H9 (cell line): ENCODE measurements around the gene UTP15. TPM values are rescaled to one million over a fixed set of nuclear protein-coding genes. Genes with fewer than 3 reads are reported as not detected.

Experiments used
- DNase-seq: peaks from one replicate; pipeline ENCODE4 v3.0.0-alpha.2; 2017
- H2AFZ ChIP-seq: one replicate; pipeline ENCODE4 v1.6.1; 2013; ENCODE audit warnings: mild to moderate bottlenecking, low read length, control low read depth, moderate library complexity
- H2AK5ac ChIP-seq: 2 replicates; pipeline ENCODE4 v1.6.1; 2013; ENCODE audit warnings: low read length, control low read depth, mixed read lengths; ENCODE audit not compliant: insufficient read length
- H2BK120ac ChIP-seq: one replicate; pipeline ENCODE4 v1.6.1; 2013; ENCODE audit warnings: low read depth, mild to moderate bottlenecking, low read length, control low read depth, inconsistent platforms; ENCODE audit not compliant: poor library complexity, severe bottlenecking
- H2BK12ac ChIP-seq: 2 replicates; pipeline ENCODE4 v1.6.1; 2013; ENCODE audit warnings: low read length, control low read depth, mixed read lengths, low read depth; ENCODE audit not compliant: insufficient read length
- H2BK15ac ChIP-seq: 2 replicates; pipeline ENCODE4 v1.6.1; 2013; ENCODE audit warnings: low read depth, low read length, control low read depth
- H2BK20ac ChIP-seq: one replicate; pipeline ENCODE4 v1.6.1; 2013; ENCODE audit warnings: low read depth, mild to moderate bottlenecking, low read length, control low read depth, inconsistent platforms; ENCODE audit not compliant: poor library complexity, severe bottlenecking
- H2BK5ac ChIP-seq: 2 replicates; pipeline ENCODE4 v1.6.1; 2013; ENCODE audit warnings: low read length, control low read depth, mixed read lengths; ENCODE audit not compliant: insufficient read length
- H3K14ac ChIP-seq: 2 replicates; pipeline ENCODE4 v1.6.1; 2013; ENCODE audit warnings: low read length, control low read depth; ENCODE audit not compliant: insufficient read depth
- H3K18ac ChIP-seq: 2 replicates; pipeline ENCODE4 v1.6.1; 2013; ENCODE audit warnings: low read depth, mild to moderate bottlenecking, mixed read lengths, low read length, control low read depth; ENCODE audit not compliant: insufficient read length
- H3K23ac ChIP-seq: 2 replicates; pipeline ENCODE4 v1.6.1; 2013; ENCODE audit warnings: low read length, control low read depth, mixed read lengths, low read depth; ENCODE audit not compliant: insufficient read length
- H3K23me2 ChIP-seq: 2 replicates; pipeline ENCODE4 v1.6.1; 2013; ENCODE audit warnings: low read depth, mild to moderate bottlenecking, mixed read lengths, low read length, control low read depth; ENCODE audit not compliant: insufficient read length, poor library complexity, severe bottlenecking
- H3K27ac ChIP-seq: 2 replicates; pipeline ENCODE4 v1.5.1; 2013; ENCODE audit warnings: low read length, control low read depth, mixed read lengths, low read depth; ENCODE audit not compliant: insufficient read length
- H3K27me3 ChIP-seq: 2 replicates; pipeline ENCODE4 v1.6.1; 2013; ENCODE audit warnings: low read length, control low read depth, inconsistent platforms; ENCODE audit not compliant: insufficient read depth
- H3K4ac ChIP-seq: 2 replicates; pipeline ENCODE4 v1.6.1; 2013; ENCODE audit warnings: low read depth, mild to moderate bottlenecking, control low read depth, inconsistent platforms, low read length, moderate library complexity
- H3K4me1 ChIP-seq: 2 replicates; pipeline ENCODE4 v1.6.1; 2013; ENCODE audit warnings: low read length, control low read depth, inconsistent platforms; ENCODE audit not compliant: insufficient read depth
- H3K4me2 ChIP-seq: 2 replicates; pipeline ENCODE4 v1.6.1; 2013; ENCODE audit warnings: low read length, control low read depth, mixed read lengths; ENCODE audit not compliant: insufficient read length, insufficient read depth
- H3K56ac ChIP-seq: 2 replicates; pipeline ENCODE4 v1.6.1; 2013; ENCODE audit warnings: low read depth, mild to moderate bottlenecking, mixed read lengths, low read length, control low read depth; ENCODE audit not compliant: insufficient read length
- H3K79me1 ChIP-seq: 2 replicates; pipeline ENCODE4 v1.6.1; 2013; ENCODE audit warnings: low read depth, mild to moderate bottlenecking, moderate library complexity, low read length, control low read depth, inconsistent platforms; ENCODE audit not compliant: insufficient read depth, poor library complexity, severe bottlenecking
- H3K79me2 ChIP-seq: 2 replicates; pipeline ENCODE4 v1.6.1; 2013; ENCODE audit warnings: low read length, control low read depth, inconsistent platforms; ENCODE audit not compliant: insufficient read depth
- H3K9ac ChIP-seq: 2 replicates; pipeline ENCODE4 v1.6.1; 2013; ENCODE audit warnings: low read length, control low read depth, mixed read lengths; ENCODE audit not compliant: insufficient read length; ENCODE audit errors: extremely low read depth
- H3K9me3 ChIP-seq: one replicate; pipeline ENCODE4 v1.6.1; 2013; ENCODE audit warnings: low read depth, low read length, inconsistent platforms; ENCODE audit not compliant: control insufficient read depth
- H3T11ph ChIP-seq: one replicate; pipeline ENCODE4 v1.6.1; 2013; ENCODE audit warnings: mild to moderate bottlenecking, low read length, control low read depth, inconsistent platforms
- H4K20me1 ChIP-seq: one replicate; pipeline ENCODE4 v1.6.1; 2013; ENCODE audit not compliant: control insufficient read depth, insufficient read length, insufficient read depth
- H4K5ac ChIP-seq: 2 replicates; pipeline ENCODE4 v1.6.1; 2013; ENCODE audit warnings: low read depth, mild to moderate bottlenecking, mixed read lengths, low read length, control low read depth; ENCODE audit not compliant: insufficient read length
- H4K8ac ChIP-seq: replicated peaks from 2 replicates; pipeline ENCODE4 v1.6.1; 2013; ENCODE audit warnings: low read length, control low read depth, mixed read lengths, low read depth; ENCODE audit not compliant: insufficient read length
- H4K91ac ChIP-seq: 2 replicates; pipeline ENCODE4 v1.6.1; 2013; ENCODE audit warnings: low read depth, mild to moderate bottlenecking, moderate library complexity, mixed read lengths, low read length, control low read depth; ENCODE audit not compliant: insufficient read length
- H3K27ac Mint-ChIP-seq, 3 experiments: 2 replicates in 2 of 3; 3 replicates in 1 of 3; pipeline ENCODE4 v1.8.0; 2020 to 2021; ENCODE audit warnings: mixed read lengths in 3 of 3, mild to moderate bottlenecking in 1 of 3, moderate library complexity in 1 of 3
- H3K27me3 Mint-ChIP-seq: 2 replicates; pipeline ENCODE4 v1.8.0; 2021; ENCODE audit warnings: low read depth, mild to moderate bottlenecking, moderate library complexity, mixed read lengths
- H3K36me3 Mint-ChIP-seq, 3 experiments: 2 replicates in 2 of 3; 3 replicates in 1 of 3; pipeline ENCODE4 v1.8.0; 2020 to 2021; ENCODE audit warnings: low read depth in 3 of 3, mixed read lengths in 3 of 3; ENCODE audit not compliant: insufficient read depth in 1 of 3
- H3K4me1 Mint-ChIP-seq, 2 experiments: 2 replicates each; pipeline ENCODE4 v1.8.0; 2020; ENCODE audit warnings: mixed read lengths in 2 of 2
- H3K4me3 Mint-ChIP-seq, 2 experiments: 2 replicates in 1 of 2; 3 replicates in 1 of 2; pipeline ENCODE4 v1.8.0; 2020 to 2021; ENCODE audit warnings: mild to moderate bottlenecking in 2 of 2, mixed read lengths in 2 of 2, moderate library complexity in 1 of 2
- H3K9me3 Mint-ChIP-seq, 2 experiments: 2 replicates in 1 of 2; 3 replicates in 1 of 2; pipeline ENCODE4 v1.8.0; 2020; ENCODE audit warnings: mild to moderate bottlenecking in 2 of 2, mixed read lengths in 2 of 2, moderate library complexity in 1 of 2
- CTCF ChIP-seq: fragments of 200-600 bp; sonication (generic); conservative IDR thresholded peaks from 3 replicates; pipeline ENCODE4 v1.8.0; 2021; ENCODE audit warnings: antibody characterized with exemption, mild to moderate bottlenecking
- WGBS: extraction: QIAGEN DNeasy Blood & Tissue Kit; methylation state at CpG from one replicate; pipeline ENCODE4 v1.1.7; 2013; ENCODE audit warnings: missing lambda C conversion rate, low lambda C conversion rate, mixed read lengths; ENCODE audit not compliant: insufficient read length; ENCODE audit errors: extremely low coverage; 5-methylcytosine and 5-hydroxymethylcytosine counted together
- total RNA-seq: library from RNA; stranded (reverse); gene quantifications from 2 replicates; pipeline ENCODE4 v1.2.1, GENCODE V29; 2021

The UTP15 gene
- total RNA-seq, 1 experiment from 2014 or later = 43.5 TPM

- peak overlapping the region; percentile 67 for H3K4me2 ChIP-seq
- H3K23ac ChIP-seq = no peak overlapping the region
- H3K4me1 Mint-ChIP-seq = peaks cover 13 to 24% of the 10 kb centered on the region in 2 experiments
- TF ChIP-seq CTCF = no peak
- H2AFZ ChIP-seq = no peak overlapping the region
- peak overlapping the region; percentile 56 to 79 for H3K4me3 Mint-ChIP-seq
- peaks cover 53% of the 10 kb centered on the region for H3K27me3 Mint-ChIP-seq
- no peaks in the 10 kb centered on the region for H3K9me3 ChIP-seq
- H3K27ac Mint-ChIP-seq = no peak overlapping the region
- DNase-seq = no peak
- no peak overlapping the region for H4K8ac ChIP-seq
- H2BK5ac ChIP-seq = no peak overlapping the region
- H3K18ac ChIP-seq = no peak overlapping the region
- H2AK5ac ChIP-seq = no peak overlapping the region
- H3K27ac ChIP-seq = no peak overlapping the region
- H3K27me3 ChIP-seq = peaks cover 10% of the 10 kb centered on the region; the same call in 1 of the 2 replicates
- H3K79me1 ChIP-seq = no peaks in the 10 kb centered on the region
- H3K14ac ChIP-seq = no peak overlapping the region
- no peak overlapping the region for H3K9ac ChIP-seq
- H3K56ac ChIP-seq = no peak overlapping the region
- no peak overlapping the region for H3K4ac ChIP-seq
- H2BK20ac ChIP-seq = no peak overlapping the region
- no CpG with 5 or more reads among the region's 33 CpGs for WGBS
- H2BK120ac ChIP-seq = no peak overlapping the region
- H2BK12ac ChIP-seq = no peak overlapping the region
- no peak overlapping the region for H4K91ac ChIP-seq
- H3K9me3 Mint-ChIP-seq = no peaks in the 10 kb centered on the region
- no peaks in the 10 kb centered on the region for H3K36me3 Mint-ChIP-seq
- no peak overlapping the region for H2BK15ac ChIP-seq
- H4K20me1 ChIP-seq = no peaks in the 10 kb centered on the region
- peaks cover 7% of the 10 kb centered on the region for H3K23me2 ChIP-seq
- H3T11ph ChIP-seq = no peak overlapping the region
- H3K79me2 ChIP-seq = no peaks in the 10 kb centered on the region
- 0 out of 2 replicates have a peak, but pooled peaks cover 2% of the 10 kb centered on the region for H3K4me1 ChIP-seq
- H4K5ac ChIP-seq = no peak overlapping the region
Observed at GRCh38 chr5:73625372-73625943, 59.9 kb downstream of the UTP15 start.
